ENCODE results near the gene ARID1B.

DNA sequence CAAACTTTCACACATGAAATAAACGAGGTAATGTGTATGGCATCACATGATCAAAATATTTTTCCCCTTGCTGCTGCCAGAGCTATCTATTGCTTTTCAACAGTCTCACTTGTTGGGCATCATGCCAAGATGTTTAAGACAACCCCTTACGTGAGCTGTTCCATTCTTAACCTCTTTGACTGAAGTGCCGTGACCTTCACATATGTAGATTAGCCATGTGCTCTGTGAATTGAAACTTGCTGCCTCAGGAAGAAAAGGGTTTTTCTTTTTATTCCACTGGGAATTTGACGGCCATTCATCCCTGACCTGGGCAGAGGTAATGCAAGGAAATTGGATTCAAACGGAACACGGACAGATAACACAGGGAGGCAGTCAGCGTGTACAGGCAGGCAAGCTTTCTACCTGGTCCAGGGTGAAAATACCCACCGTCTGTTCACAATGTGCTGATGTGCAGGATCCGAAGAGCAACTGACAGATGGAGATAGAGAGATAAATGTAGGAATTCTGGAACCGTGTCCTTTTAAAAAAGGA, 14.2 kb downstream of the ARID1B start:
- TF ChIP-seq, protein P1, sequence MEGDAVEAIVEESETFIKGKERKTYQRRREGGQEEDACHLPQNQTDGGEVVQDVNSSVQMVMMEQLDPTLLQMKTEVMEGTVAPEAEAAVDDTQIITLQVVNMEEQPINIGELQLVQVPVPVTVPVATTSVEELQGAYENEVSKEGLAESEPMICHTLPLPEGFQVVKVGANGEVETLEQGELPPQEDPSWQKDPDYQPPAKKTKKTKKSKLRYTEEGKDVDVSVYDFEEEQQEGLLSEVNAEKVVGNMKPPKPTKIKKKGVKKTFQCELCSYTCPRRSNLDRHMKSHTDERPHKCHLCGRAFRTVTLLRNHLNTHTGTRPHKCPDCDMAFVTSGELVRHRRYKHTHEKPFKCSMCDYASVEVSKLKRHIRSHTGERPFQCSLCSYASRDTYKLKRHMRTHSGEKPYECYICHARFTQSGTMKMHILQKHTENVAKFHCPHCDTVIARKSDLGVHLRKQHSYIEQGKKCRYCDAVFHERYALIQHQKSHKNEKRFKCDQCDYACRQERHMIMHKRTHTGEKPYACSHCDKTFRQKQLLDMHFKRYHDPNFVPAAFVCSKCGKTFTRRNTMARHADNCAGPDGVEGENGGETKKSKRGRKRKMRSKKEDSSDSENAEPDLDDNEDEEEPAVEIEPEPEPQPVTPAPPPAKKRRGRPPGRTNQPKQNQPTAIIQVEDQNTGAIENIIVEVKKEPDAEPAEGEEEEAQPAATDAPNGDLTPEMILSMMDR (IDR thresholded peaks at IDR 0.05): no peak
- TF ChIP-seq POLR2A (IDR thresholded peaks at IDR 0.05) (no peak), POLR2AphosphoS5 (IDR thresholded peaks at IDR 0.05) (no peak)

Measured in prostate gland (tissue), 2 donors.